GM12873 (cell line): Measurements from ENCODE around the gene FAM53A.

Experiments
- TF ChIP-seq, protein P1 (sequence below): IDR thresholded peaks from 2 replicates; pipeline ENCODE4 v1.5.1; 2012; ENCODE audit warnings: low read depth, mild to moderate bottlenecking, moderate library complexity, low read length, control low read depth; ENCODE audit not compliant: insufficient read depth; ENCODE audit errors: missing control alignments

FAM53A gene

DNA sequence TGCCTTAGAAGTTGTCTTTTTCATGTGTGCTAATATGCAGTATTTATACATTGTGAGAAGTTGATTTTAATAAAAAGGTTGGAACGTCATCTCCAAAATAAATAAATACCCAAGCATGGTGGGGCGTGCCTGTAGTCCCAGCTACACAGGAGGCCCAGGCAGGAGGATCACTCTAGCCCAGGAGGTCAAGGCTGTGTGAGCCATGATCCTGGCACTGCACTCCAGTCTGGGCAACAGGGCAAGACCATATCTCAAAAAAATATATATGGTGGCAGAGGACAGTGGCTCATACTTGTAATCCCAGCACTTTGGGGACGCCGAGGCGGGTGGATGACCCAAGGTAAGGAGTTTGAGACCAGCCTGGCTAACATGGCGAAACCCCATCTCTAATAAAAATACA, 21.6 kb upstream of the FAM53A start:
- TF ChIP-seq, protein P1, sequence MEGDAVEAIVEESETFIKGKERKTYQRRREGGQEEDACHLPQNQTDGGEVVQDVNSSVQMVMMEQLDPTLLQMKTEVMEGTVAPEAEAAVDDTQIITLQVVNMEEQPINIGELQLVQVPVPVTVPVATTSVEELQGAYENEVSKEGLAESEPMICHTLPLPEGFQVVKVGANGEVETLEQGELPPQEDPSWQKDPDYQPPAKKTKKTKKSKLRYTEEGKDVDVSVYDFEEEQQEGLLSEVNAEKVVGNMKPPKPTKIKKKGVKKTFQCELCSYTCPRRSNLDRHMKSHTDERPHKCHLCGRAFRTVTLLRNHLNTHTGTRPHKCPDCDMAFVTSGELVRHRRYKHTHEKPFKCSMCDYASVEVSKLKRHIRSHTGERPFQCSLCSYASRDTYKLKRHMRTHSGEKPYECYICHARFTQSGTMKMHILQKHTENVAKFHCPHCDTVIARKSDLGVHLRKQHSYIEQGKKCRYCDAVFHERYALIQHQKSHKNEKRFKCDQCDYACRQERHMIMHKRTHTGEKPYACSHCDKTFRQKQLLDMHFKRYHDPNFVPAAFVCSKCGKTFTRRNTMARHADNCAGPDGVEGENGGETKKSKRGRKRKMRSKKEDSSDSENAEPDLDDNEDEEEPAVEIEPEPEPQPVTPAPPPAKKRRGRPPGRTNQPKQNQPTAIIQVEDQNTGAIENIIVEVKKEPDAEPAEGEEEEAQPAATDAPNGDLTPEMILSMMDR = no peak

DNA sequence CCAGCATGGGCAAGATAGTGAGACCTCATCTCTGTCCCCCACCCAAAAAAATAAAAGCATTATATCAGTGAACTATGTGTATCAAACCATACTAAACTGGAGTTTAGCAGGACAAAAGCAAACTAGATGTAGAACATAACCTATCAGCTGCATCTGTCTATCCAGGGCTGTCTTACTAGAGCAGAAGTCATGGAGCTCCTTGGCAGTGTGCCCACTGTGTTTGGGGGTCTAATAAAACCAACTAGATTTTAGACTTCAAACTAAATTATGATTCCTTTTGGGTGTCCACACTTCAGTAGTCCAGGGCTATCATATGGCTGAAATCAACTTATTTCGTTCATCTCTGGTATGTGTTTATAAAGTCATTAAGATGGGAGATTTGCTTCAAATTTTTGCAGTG, 19.8 kb upstream of the FAM53A start:
- TF ChIP-seq, protein P1 = no peak

GRCh38 chr4:1695913-1696312, 11.8 kb upstream of the FAM53A start:
- TF ChIP-seq, protein P1 = no peak

- TF ChIP-seq, protein P1 = peak; percentile 98
Measured at GRCh38 chr4:1693131-1693896, 9.2 kb upstream of the FAM53A start.

- TF ChIP-seq, protein P1 = no peak
Measured at GRCh38 chr4:1691737-1692373, 7.7 kb upstream of the FAM53A start.

- TF ChIP-seq, protein P1 = no peak
Measured at GRCh38 chr4:1690698-1691097, 6.6 kb upstream of the FAM53A start.

GRCh38 chr4:1686440-1687036, 2.4 kb upstream of the FAM53A start:
- TF ChIP-seq, protein P1 = no peak
